Cardiac septum (tissue), 1 donor: Measurements from ENCODE around the gene CHST10. TPM values are rescaled to one million over a fixed set of nuclear protein-coding genes. Genes with fewer than 3 reads are reported as not detected.
"Not testable (repeated sequence)": the region's sequence is repeated elsewhere in the genome, so short reads cannot be mapped to it uniquely, and the experiment has no call there.

Experiments used
- DNase-seq: peaks from one replicate; pipeline ENCODE4 v3.0.0-alpha.2; 2020; ENCODE audit warnings: low spot score
- intact Hi-C: fragments of 100-400 bp; cut with DNase I; formaldehyde crosslinking; loops from one replicate; pipeline ENCODE4 v1.14.0; 2022
- long read RNA-seq: library from polyadenylated mRNA; unstranded; transcript quantifications from one replicate; pipeline ENCODE4 v2.0.0, GENCODE V29; 2021
- total RNA-seq: library from RNA; stranded (reverse); fragmentation: NEBNext Ultra II Directional; extraction: Animal tissue kit (Norgen Biotek cat#: 25700); gene quantifications from one replicate; pipeline ENCODE4 v1.2.1, GENCODE V29; 2021
- donor health status: DM: no; HTN: no; CAD: no.

The CHST10 gene, protein sequence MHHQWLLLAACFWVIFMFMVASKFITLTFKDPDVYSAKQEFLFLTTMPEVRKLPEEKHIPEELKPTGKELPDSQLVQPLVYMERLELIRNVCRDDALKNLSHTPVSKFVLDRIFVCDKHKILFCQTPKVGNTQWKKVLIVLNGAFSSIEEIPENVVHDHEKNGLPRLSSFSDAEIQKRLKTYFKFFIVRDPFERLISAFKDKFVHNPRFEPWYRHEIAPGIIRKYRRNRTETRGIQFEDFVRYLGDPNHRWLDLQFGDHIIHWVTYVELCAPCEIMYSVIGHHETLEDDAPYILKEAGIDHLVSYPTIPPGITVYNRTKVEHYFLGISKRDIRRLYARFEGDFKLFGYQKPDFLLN
- 7.8 TPM for total RNA-seq
- long read RNA-seq, transcript CHST10-201 (7 exons, 2,842 nt), result major isoform, 17 of 20 reads
- long read RNA-seq, partial matches to known transcripts, result 0 of 20 reads
- long read RNA-seq, other reads (novel, unspliced or antisense), result 3 of 20 reads

DNA sequence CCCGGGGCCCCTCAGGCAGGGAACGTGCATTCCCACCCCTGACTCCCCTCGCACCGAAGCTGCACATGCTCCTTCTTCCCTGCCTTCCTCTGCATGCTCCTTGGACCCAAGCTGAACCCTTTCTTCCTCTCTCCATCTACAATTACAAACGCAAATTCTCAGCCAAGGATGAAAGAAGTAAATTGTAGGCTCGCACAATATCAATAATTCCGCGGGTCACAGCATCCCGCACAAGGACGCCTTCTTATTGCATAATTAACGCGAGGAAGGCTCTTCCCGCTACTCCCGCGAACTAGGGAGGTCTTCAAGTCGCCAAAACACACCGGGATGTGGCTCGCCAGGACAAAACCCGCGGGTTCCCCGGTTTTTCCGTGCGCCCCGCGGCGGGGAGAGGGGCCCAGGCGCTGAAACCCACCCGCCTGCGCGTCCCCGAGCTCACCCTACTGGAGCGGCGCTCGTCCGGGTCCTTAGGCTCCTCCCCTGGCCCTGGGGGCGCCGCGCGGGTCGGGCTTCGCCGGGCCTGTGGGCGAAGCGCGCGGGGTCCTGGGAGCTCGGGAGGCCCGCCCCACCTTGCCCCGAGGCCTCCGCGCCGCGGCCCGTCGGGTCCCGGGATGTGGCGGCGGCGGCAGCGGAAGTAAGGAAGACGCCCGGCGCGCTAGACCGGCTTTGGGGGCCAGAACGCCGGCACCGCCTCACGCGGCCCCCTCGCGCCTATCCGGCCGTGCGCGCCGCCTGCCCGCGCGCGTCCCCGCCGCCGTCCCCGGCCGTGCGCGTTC is at the start of gene CHST10:
Gene CHST10, minus strand, starts transcription at position 734 of the 776 bp plus-strand sequence. CDS start 10,993 bp downstream, outside the sequence.
- DNase-seq, result peak; percentile 79
- intact Hi-C loops, result loop anchor here (5.0 kb wide), 2 partner anchors 95 to 145 kb away; partner anchors contain the start of genes LONRF2 and PDCL3

DNA sequence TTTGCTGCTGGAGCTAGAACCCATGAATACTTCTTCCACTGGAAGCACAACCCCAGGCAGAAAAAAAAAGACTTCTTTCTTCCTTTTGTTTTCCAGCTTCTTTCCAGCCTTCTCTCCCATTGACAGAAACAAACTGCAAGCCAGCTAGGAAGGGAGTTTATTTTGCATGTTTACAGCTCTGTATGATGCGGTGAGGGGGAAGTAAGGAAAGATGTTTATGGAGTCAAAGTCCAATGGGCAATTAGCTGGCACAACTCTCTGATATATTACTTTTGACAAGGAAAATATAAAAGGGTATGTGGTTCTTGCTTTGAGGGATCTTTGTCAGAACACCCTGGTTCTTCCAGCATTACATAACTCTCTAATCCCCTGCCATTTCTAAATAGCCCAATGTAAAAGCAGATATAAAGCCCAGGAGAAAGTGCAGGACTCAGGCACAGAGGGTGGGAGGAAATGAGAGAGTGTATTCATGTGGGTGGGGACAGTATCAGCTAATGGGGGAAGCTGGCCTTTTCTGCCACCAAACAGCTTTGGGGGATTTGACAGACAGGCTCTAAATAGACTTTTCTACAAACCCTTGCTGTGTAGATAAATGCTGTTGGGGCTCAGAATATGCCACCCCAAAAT is 43.5 kb upstream of the CHST10 start:
- no peak for DNase-seq
- intact Hi-C loops, result no loop called here

DNA sequence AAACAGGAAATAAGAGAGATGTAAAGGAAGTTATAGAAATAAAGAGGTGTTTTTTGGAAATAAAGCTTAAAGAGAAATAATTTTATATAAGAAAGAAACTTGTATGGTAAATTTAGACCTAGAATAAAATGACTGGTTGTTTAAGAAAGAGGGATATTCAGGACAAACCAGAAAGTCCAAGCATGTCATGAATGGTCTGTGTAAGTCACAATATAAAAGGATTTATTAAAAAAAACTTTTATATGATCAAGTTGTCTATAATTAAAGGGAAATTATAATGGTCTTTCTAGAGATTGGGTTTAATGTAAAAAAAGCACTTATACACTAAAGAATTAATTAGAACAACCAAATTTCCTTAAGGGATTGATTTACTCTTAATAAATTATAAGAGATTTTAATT is 38.9 kb upstream of the CHST10 start:
- DNase-seq, intact Hi-C loops: not testable (repeated sequence)

DNA sequence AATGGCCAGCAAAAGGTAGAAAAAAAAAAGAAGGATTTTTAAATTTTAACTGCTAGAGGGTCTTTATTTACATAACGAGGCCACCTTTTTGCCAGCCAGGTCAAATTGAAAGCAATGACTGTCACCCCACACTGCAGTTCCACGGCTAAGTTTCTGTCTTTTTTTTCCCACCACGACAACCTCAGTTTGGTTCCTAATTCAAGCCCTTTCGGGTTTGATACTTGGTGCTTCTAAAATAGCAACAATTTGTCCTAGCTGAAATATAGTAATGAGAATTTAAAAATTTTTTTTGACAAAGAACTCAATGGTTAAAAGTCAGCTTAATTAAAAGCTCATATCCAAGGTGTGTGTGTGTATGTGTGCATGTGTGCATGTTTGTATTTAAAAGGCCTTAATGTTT is 36.4 kb upstream of the CHST10 start:
- intact Hi-C loops, result no loop called here
- no peak for DNase-seq

DNA sequence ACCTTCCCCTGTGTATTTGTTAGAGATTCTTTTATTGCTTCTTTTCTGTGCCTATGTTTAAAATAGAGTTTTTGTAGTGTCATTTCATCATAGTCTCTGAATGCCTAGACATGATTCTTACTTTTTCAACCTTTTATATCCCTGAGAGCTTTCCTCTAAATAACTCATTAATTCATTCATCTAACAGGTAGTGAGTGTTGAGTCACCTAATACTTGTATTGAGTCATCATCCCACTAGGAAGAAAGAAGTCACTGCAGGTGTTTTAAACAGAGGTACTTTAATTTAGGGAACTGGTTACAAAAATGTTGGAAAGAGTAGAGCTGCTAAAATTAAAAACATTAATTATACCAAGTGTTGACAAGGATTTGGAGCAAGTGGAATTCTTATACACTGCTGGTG is 34.3 kb upstream of the CHST10 start:
- DNase-seq, result no peak
- intact Hi-C loops, result no loop called here

DNA sequence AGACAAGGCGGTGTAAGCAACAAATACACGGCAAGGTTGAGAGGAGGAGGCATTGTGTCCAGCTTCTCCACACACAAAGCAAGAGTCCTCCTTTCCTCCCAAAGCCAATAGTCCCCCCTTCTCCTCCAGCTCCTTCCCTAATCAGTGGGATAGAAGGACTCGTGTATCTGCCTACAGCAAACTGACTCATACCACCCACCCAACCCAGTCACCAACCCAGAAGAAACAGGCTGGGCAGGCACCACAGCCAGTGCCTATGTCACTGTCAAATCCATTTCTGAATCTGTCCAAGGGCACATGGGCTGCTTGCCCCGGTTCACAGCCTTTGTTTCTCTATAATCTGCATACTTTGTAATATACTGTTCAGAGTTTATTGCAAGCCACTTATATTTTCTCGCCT is 33.6 kb upstream of the CHST10 start:
- intact Hi-C loops, result no loop called here
- DNase-seq, result no peak

DNA sequence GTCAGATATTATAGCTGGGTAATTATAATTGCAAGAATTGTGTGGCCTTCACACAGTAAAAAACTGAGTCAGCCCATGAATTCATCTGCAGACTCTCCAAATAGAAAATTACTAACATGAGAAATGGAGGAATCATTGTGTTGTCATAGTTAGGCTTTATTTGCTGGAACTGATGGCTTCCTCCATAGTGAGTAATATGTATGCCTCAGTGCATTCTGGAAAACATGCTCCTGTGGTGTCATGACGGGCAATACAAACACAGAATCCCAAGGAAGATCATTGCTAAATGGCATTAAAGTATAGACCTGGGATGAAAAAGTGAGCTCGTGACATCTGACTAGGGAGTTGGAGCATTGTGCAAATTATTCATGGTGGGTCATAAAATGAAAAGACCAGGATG is 29.2 kb upstream of the CHST10 start:
- no peak for DNase-seq
- intact Hi-C loops, result no loop called here

DNA sequence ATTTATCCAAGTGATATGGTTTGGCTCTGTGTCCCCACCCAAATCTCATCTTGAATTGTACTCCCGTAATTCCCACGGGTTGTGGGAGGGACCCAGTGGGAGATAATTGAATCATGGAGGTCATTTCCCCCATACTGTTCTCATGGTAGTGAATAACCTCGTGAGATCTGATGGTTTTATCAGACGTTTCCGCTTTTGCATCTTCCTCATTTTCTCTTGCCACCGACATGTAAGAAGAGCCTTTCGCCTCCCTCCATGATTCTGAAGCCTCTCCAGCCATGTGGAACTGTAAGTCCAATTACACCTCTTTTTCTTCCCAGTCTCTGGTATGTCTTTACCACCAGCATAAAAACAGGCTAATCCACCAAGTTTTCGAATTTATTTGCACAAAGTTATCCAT is 20.3 kb upstream of the CHST10 start:
- DNase-seq, result no peak
- intact Hi-C loops, result no loop called here

DNA sequence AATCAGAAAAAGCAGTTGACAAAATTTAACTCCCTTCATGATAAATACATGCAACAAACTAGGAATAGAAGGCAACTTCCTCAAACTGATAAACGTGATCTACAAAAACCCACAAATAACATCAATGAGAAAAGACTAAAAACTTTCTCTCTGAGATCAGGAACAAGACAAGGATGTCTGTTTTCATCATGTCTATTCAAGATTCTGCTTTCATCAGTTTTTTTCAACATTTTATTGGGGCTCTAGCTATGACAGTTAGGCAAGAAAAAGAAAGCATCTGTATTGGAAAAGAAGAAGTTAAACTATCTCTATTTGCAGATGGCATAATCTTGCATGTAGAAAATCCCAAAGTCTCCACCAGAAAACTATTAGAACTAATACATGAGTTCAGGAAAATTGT is 12.3 kb upstream of the CHST10 start:
- intact Hi-C loops, result no loop called here

DNA sequence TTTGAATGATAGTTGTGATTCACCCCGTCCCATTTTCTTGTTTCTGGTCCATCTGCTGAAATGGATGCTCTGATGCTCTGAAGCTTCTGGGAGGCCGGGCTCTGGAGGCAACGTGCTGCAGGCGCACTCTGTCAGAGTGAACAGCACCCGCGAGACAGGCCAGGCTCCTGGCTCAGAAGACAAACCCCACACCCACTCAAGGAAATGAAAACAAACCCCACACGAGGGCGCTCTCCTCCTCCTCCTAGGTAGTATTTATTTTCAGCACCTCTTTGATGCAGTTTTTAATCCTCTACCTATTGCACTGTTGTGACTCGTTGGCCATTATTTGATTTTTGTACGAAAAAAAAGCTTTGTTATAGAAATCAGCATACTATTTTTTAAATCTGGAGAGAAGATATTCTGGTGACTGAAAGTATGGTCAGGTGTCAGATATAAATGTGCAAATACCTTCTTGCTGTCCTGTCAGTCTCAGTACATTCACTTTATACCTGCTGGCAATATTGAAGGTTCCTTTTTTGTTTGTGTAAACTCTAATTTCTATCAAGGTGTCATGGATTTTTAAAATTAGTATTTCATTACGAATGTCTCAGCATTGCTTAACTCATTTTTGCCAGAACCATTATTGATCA is 10.3 kb upstream of the CHST10 start:
- intact Hi-C loops, result no loop called here
- no peak for DNase-seq

More for the DNA sequence above, 12.3 kb upstream of the CHST10 start:
- DNase-seq, result no peak

DNA sequence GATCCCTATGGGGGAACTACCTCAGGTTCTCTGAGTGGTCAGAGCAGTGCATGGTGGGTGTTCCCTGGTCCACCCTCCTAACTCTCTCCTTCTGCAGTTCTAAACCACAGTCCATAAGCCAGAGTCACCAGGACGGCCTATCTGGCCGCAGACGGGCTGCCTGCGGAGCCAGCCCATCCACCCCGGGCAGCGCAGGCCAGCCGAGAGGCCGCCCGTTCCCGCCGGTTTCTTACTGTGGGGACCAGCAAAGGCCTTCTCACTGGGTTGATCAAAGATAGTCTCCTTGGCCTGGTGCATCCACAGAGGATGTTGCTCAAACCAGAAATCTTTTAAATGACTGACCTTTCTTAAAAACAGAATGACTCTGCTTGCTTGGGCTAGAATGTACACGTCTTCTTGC is 9.6 kb upstream of the CHST10 start:
- no peak for DNase-seq
- intact Hi-C loops, result no loop called here

DNA sequence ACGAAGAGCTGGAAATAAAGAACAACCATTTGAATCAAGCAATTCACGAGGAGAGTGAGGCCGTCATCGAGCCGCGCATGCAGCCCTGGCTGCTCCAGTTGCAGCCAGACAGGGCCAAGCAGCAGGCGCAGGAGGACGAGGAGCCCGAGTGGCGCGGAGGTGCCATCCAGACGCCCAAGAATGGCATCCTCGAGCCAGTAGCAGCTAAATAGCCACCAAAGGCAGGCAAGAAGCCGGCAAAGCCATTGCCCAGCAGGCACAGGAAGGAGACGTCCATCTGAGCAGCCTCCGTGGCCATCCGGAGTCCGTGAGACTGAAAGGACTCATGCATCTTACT is 8.9 kb upstream of the CHST10 start:
- no peak for DNase-seq
- intact Hi-C loops, result no loop called here

DNA sequence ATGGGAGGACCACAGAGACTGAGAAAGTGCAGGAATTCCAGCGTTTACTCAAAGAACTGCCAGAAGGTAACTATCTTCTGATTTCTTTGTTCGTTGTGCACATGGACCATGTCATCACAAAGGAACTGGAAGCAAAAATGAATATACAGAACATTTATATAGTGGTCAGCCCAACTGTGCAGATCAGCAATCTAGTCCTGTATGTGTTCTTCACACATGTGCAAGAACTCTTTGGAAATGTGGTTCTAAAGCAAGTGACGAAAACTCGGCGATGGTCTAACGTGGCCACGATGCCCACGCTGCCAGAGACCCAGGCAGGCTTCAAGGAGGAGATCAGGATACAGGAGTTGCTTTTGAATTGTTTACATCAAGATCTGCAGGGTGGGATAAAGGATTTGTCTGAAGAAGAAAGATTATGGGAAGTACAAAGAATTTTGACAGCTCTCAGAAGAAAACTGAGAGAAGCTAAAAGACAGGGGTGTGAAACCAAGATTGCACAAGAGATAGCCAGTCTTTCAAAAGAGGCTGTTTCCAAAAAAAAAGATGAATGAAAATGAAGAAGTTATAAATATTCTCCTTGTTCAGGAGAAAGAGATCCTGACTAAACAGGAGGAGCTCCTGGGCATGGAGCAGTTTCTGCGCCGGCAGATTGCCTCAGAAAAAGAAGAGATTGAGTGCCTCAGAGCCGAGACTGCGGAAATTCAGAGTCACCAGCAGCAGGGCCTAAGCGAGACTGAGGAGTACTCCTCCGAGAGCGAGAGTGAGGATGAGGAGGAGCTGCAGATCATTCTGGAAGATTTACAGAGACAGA is 8.3 kb upstream of the CHST10 start:
- intact Hi-C loops, result no loop called here
- DNase-seq, result no peak

DNA sequence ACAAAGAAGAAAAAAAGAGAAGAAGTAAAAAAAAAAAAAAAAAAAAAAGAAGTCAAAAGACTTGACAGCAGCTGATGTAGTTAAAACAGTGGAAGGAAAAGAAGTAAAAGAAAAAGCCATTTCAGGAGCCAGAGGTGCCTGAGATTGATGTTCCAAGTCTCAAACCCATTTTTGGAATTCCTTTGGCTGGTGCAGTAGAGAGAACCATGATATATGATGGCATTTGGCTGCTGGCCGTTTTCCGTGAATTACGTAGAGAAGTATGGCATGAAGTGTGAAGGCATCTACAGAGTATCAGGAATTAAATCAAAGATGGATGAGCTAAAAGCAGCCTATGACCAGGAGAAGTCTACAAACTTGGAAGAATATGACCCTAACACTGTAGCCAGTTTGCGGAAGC is 7.6 kb upstream of the CHST10 start:
- intact Hi-C loops, result no loop called here
- no peak for DNase-seq

DNA sequence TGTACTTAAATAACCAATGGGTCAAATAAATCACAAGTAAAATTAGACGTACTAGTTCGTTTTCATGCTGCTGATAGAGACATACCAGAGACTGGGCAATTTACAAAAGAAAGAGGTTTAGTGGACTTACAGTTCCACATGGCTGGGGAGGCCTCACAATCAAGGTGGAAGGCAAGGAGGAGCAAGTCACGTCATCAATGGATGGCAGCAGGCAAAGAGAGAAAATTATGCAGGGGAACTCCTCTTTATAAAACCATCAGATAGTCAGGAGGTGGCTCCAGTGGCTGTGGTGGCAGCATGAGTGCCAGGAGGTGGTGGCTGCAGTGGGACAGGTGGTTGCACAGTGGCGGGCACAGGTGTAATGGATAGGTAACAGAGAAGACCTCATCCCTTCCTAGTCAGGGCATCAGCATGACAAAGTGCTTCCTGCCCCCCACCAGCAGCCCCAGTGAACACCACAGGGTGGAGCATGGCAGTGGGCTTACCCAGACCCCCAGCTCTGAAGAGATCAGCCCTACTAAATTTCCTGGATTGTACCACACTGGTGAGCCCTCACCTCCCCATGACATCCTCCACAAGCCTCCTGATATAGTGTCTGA is 6.9 kb upstream of the CHST10 start:
- DNase-seq, result no peak
- intact Hi-C loops, result no loop called here

DNA sequence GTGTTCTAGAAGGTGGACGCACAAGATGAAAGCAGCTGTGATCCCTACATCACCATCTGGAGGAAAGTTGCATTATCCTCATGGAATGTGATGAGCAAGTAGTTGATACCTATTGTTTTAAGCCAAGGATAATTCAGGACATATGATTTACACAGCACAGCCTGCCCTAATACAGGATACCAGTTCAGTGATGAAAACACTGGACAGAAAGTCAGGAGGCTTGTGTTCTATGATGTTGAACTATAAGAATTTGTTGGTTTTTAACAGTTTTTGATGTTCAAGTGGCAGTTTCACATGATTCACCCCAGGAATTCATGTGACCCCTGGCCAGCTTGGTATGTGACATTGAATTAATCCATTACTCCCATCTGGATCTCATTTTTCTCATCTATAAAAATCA is 6.2 kb upstream of the CHST10 start:
- no peak for DNase-seq
- intact Hi-C loops, result no loop called here

DNA sequence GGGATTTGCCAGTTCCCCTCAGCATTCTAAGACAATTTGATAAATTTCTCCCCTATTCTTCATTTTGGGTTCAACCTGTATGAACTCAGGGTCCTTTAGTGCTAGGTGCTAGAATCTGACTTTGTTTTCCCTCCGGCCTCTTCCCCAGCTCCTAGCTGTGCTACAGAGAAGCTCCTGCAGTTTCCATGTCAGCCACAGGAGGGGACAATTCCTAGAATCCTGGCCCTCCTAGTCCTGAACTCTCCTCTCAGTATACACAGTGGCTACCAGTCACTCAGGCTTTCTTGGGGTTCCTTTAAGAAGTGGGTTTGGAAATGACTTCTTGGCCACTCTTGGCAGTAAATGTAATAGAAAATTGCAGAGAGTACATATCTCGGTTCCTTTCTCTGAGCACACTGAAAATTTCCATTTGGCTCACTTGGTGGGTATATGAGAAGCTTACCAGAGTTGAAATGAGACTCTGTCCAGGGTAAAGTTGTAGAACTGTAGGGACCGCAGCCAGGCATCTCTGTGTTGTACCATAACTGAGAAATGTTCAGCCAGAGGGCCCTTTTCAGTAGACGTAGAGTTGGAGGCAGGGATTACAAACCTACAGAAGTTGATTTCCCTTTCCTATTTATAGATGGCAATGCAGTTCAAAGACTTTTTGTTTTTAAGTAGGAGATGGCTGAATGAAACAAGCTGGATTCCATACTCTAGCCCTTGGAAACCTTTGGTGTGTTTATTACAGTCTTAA is 5.0 kb upstream of the CHST10 start:
- intact Hi-C loops, result no loop called here
- DNase-seq, result no peak

DNA sequence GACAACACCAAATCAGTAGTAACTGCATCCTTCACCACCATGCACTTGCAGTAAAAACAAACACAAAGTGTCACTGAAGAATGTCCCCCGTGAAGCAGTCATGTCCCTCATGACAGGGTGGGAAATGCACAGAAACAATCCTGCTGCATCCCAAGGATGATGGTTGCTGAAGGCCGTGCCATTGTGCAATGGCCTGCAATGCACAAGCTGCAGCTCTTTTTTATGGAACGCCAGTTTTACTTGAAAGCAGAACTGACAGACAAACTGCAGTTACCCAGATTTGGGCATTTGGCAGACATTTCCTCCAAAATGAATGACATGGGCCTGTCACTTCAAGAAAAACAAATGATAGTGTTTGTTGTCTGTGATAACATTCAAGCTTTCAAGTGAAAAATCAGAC is 2.4 kb upstream of the CHST10 start:
- no peak for DNase-seq
- intact Hi-C loops, result loop anchor here (5.0 kb wide), 2 partner anchors 98 to 142 kb away; partner anchors contain the start of genes LONRF2 and PDCL3
